Lower lobe of right lung (tissue), 2 donors: ENCODE data around the gene PLK3. TPM values are rescaled to one million over a fixed set of nuclear protein-coding genes. Genes with fewer than 3 reads are reported as not detected.
"Not testable (repeated sequence)": the region's sequence is repeated elsewhere in the genome, so short reads cannot be mapped to it uniquely, and the experiment has no call there.

Experiments used
- ATAC-seq, 2 donors: fragments of 200-7000 bp; cut with Tn5 transposase; one replicate each; pipeline ENCODE4 v1.9.1; 2020 to 2022; ENCODE audit warnings: mild to moderate bottlenecking in 2 of 2, moderate library complexity in 2 of 2
- DNase-seq: peaks from one replicate; pipeline ENCODE4 v3.0.0-alpha.2; 2020
- H3K27ac ChIP-seq: fragments of 200-600 bp; one replicate; pipeline ENCODE4 v1.8.0; 2022
- H3K27me3 ChIP-seq: fragments of 200-600 bp; one replicate; pipeline ENCODE4 v1.8.0; 2022; ENCODE audit warnings: low read depth
- H3K36me3 ChIP-seq: fragments of 200-600 bp; one replicate; pipeline ENCODE4 v1.8.0; 2022; ENCODE audit warnings: mild to moderate bottlenecking
- H3K4me1 ChIP-seq: fragments of 200-600 bp; one replicate; pipeline ENCODE4 v1.8.0; 2022
- H3K4me3 ChIP-seq: fragments of 200-600 bp; one replicate; pipeline ENCODE4 v1.8.0; 2022; ENCODE audit warnings: mild to moderate bottlenecking
- H3K9me3 ChIP-seq: fragments of 200-600 bp; one replicate; pipeline ENCODE4 v1.8.0; 2022
- CTCF ChIP-seq: fragments of 200-600 bp; IDR thresholded peaks from one replicate; pipeline ENCODE4 v1.8.0; 2022; ENCODE audit warnings: antibody characterized with exemption, mild to moderate bottlenecking
- intact Hi-C: fragments of 100-400 bp; cut with DNase I; formaldehyde crosslinking; loops from one replicate; pipeline ENCODE4 v1.11.0; 2022
- long read RNA-seq: library from polyadenylated mRNA; unstranded; transcript quantifications from one replicate; pipeline ENCODE4 v2.0.0, GENCODE V29; 2021
- total RNA-seq: library from RNA; stranded (reverse); fragmentation: NEBNext Ultra II Directional; extraction: Animal tissue kit (Norgen Biotek cat#: 25700); gene quantifications from one replicate; pipeline ENCODE4 v1.2.1, GENCODE V29; 2021
- donor health status: DM: no; HTN: yes; CAD: no; lungs with severe emphysema.

The PLK3 gene
- total RNA-seq = 27.7 TPM
- long read RNA-seq, transcript PLK3-201 (15 exons, 2,492 nt) = major isoform, 12 of 57 reads
- long read RNA-seq, partial matches to known transcripts = 14 of 57 reads
- long read RNA-seq, other reads (novel, unspliced or antisense) = 30 of 57 reads

GRCh38 chr1:44799770-44800584, at the start of gene PLK3:
Gene PLK3 (plus strand): TSS chr1:44800377. CDS start chr1:44800464, 87 bp downstream.
- DNase-seq = peak; percentile 98
- Histone ChIP-seq H3K4me1 (peaks cover 50% of the 10 kb centered on the region), H3K36me3 (peaks cover 25% of the 10 kb centered on the region), H3K27me3 (no peaks in the 10 kb centered on the region), H3K4me3 (peak within 1 kb of the TSS; percentile 83), H3K27ac (peak within 1 kb of the TSS; percentile 92), H3K9me3 (no peaks in the 10 kb centered on the region)
- peak; percentile 89 for TF ChIP-seq CTCF
- ATAC-seq = peak; percentile 96 to 97
- intact Hi-C loops = no loop called here

- no peak overlapping the region for H3K4me3 ChIP-seq
- peak overlapping the region; percentile 11 for H3K27ac ChIP-seq
- DNase-seq (no peak), ATAC-seq (no peak)
- TF ChIP-seq CTCF = no peak
- no peaks in the 10 kb centered on the region for H3K9me3 ChIP-seq
- H3K27me3 ChIP-seq = no peaks in the 10 kb centered on the region
- no peaks in the 10 kb centered on the region for H3K4me1 ChIP-seq
- H3K36me3 ChIP-seq = no peaks in the 10 kb centered on the region
- intact Hi-C loops = no loop called here
Observed at GRCh38 chr1:44757420-44757819, 42.8 kb upstream of the PLK3 start.

GRCh38 chr1:44759077-44759476, 41.1 kb upstream of the PLK3 start:
- Histone ChIP-seq H3K27me3 (no peaks in the 10 kb centered on the region), H3K27ac (no peak overlapping the region), H3K36me3 (no peaks in the 10 kb centered on the region), H3K4me3 (no peak overlapping the region), H3K9me3 (no peaks in the 10 kb centered on the region), H3K4me1 (no peaks in the 10 kb centered on the region)
- TF ChIP-seq CTCF = no peak
- DNase-seq (no peak), ATAC-seq (no peak)
- intact Hi-C loops = no loop called here

- no peak for TF ChIP-seq CTCF
- Histone ChIP-seq H3K9me3 (no peaks in the 10 kb centered on the region), H3K4me1 (no peaks in the 10 kb centered on the region), H3K27ac (no peak overlapping the region), H3K36me3 (no peaks in the 10 kb centered on the region), H3K27me3 (no peaks in the 10 kb centered on the region), H3K4me3 (no peak overlapping the region)
- DNase-seq (no peak), ATAC-seq (no peak)
- intact Hi-C loops = no loop called here
Observed at GRCh38 chr1:44760876-44761275, 39.3 kb upstream of the PLK3 start.

GRCh38 chr1:44766421-44766820, 33.8 kb upstream of the PLK3 start:
- DNase-seq, H3K4me1 ChIP-seq, H3K27me3 ChIP-seq, H3K36me3 ChIP-seq, intact Hi-C loops, ATAC-seq, H3K9me3 ChIP-seq, H3K27ac ChIP-seq, H3K4me3 ChIP-seq: not testable (repeated sequence)
